ENCODE results near the gene MAGI1. TPM values are rescaled to one million over a fixed set of nuclear protein-coding genes. Genes with fewer than 3 reads are reported as not detected.

MAGI1 gene
- total RNA-seq, 1 donor from 2014 or later = 5.0 TPM

- no peaks in the 10 kb centered on the region for H3K36me3 ChIP-seq (ENCODE audit: control insufficient read depth, insufficient read depth, low read length)
- no peak for FAIRE-seq
- no peak for TF ChIP-seq CTCF (IDR thresholded peaks at IDR 0.05; ENCODE audit: insufficient read depth, low read length, severe bottlenecking)
These were observed 77.6 kb downstream of the MAGI1 start for GRCh38 chr3:65961128-65961527.

DNA sequence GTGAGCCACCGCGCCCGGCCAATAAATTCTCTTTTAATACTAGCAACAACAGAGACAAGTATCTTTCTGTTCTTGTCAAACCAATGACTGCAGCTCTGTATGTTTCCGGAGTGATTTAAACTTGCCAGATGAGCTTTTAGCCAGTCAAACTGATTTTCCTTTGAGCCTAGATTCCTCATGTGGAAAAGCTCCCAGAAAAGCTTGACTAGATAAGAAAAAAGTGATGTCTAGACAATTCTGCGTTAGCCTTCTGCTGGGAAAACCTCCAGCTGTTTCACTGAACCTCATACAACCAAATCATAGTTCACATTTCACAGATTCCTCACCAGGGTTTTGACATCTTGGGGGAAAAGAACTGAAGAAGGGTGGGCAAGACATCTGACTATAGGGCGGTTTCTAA is 78.6 kb downstream of the MAGI1 start:
- no peaks in the 10 kb centered on the region for H3K27me3 ChIP-seq (ENCODE audit: control insufficient read depth, insufficient read depth, low read length)
- H3K4me3 ChIP-seq (ENCODE audit: low read depth, low read length) = no peak overlapping the region
- FAIRE-seq (no peak), DNase-seq (ENCODE audit: low read depth) (no peak)
- no peaks in the 10 kb centered on the region for H3K36me3 ChIP-seq (ENCODE audit: control insufficient read depth, insufficient read depth, low read length)
- TF ChIP-seq CTCF (IDR thresholded peaks at IDR 0.05; ENCODE audit: insufficient read depth, low read length, severe bottlenecking) = no peak

More at GRCh38 chr3:65961128-65961527, 77.6 kb downstream of the MAGI1 start:
- Histone ChIP-seq H3K27me3 (ENCODE audit: control insufficient read depth, insufficient read depth, low read length) (no peaks in the 10 kb centered on the region), H3K4me3 (ENCODE audit: low read depth, low read length) (no peak overlapping the region)
- DNase-seq (ENCODE audit: low read depth) = no peak

DNA sequence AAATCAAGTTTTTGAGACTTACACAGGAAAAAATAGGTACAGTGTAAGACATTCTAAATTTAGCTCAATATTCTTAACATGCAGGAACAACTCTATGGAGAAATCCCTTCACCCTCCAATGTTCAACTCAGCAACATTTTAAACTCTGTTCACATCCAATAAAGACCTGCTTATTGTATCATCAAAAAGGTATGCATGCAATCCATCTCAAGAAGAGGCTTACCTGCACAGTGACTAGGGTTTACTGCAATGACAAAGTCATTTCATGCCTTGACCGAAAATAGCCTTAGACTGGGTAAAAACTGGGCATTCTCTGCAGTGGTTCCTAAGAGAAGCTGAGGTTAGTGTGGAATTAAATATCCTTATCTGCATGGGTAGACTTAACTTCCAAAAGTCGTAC is 80.5 kb downstream of the MAGI1 start:
- H3K4me3 ChIP-seq (ENCODE audit: low read depth, low read length) = no peak overlapping the region
- FAIRE-seq = no peak
- H3K36me3 ChIP-seq (ENCODE audit: control insufficient read depth, insufficient read depth, low read length) = no peaks in the 10 kb centered on the region
- no peak for TF ChIP-seq CTCF (IDR thresholded peaks at IDR 0.05; ENCODE audit: insufficient read depth, low read length, severe bottlenecking)
- no peaks in the 10 kb centered on the region for H3K27me3 ChIP-seq (ENCODE audit: control insufficient read depth, insufficient read depth, low read length)
- DNase-seq (ENCODE audit: low read depth) = no peak

DNA sequence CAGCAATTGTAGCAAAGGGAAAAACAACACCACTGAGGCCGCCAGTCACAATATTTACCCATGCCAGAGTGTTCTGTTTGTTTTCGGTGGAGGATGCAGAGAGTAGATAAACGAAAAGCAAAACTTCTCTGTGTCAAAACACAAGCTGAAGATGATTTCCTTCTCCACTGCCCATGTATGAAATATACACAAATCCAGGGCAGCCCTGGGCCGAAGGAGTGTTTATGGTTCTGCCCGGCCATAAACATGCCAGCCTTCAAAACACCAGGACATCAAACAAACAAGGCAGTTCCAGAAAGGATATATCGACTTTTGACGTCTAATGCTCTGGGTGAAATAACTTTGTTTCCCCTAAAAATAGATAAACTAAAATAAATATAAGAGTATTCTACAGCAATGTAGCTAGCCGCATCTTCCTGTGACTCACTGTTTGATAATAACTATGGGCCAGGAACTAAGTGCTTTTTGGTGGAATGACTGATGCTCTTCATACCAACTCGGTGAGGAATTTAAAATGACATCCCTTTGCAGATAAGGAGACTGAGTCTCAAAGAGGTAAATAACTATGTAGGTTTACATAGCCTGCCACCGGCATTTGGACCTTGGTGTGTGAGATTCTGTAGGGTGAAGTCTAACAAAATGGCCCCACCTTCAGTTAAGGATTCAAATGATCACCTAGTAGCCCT is 82.8 kb downstream of the MAGI1 start:
- Histone ChIP-seq H3K4me3 (ENCODE audit: low read depth, low read length) (no peak overlapping the region), H3K27me3 (ENCODE audit: control insufficient read depth, insufficient read depth, low read length) (no peaks in the 10 kb centered on the region), H3K36me3 (ENCODE audit: control insufficient read depth, insufficient read depth, low read length) (no peaks in the 10 kb centered on the region)
- no peak for TF ChIP-seq CTCF (IDR thresholded peaks at IDR 0.05; ENCODE audit: insufficient read depth, low read length, severe bottlenecking)
- FAIRE-seq = no peak
- peak; percentile 69 for DNase-seq (ENCODE audit: low read depth)

DNA sequence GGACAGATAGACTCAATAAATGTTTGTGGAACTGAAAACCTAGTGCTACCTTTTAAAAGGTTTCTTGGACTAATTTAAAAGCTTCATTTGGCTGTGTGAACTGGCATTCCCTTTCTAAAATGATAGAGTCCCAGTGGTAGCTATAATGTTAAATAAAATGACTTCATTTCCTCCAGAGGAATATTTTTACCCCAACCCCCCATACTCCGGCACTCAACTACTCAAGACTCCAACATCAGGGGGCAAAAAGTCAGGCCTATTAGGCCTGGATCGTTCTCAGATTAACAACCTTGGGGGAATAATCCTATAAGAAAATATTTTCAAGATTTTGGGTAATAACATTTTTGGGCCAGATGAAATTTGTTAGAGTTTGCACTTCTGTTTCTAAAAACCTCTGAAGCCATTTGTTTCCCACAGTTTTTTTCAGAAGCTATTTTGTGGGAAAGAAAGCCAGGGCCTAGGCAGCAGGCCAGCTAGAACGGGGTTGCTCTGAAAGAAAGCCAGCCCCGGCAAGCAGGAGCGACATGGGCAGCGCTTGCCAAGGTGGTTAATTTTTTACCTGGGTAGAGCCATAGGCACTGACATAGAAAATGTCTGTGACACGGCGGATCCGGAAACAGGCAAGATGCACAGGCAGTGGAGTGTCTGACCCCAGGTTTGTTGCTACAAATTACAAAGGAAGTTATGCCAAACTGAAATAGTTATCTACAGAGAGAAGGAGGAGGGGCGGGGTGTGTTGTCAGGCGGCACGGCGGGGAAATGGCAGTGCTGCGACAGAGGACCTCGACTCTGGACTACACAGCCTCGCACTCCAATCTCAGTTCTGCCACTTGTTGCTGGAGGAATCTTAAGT is 84.6 kb downstream of the MAGI1 start:
- no peak for TF ChIP-seq CTCF (IDR thresholded peaks at IDR 0.05; ENCODE audit: insufficient read depth, low read length, severe bottlenecking)
- FAIRE-seq (no peak), DNase-seq (ENCODE audit: low read depth) (peak; percentile 3)
- H3K27me3 ChIP-seq (ENCODE audit: control insufficient read depth, insufficient read depth, low read length) = no peaks in the 10 kb centered on the region
- H3K36me3 ChIP-seq (ENCODE audit: control insufficient read depth, insufficient read depth, low read length) = no peaks in the 10 kb centered on the region
- H3K4me3 ChIP-seq (ENCODE audit: low read depth, low read length) = no peak overlapping the region

All from bronchial epithelial cell (primary cell).